Activated T-helper 9 cell treated with anti-CD3 and anti-CD28 coated beads, Interleukin-2, amount 50 U/mL, for 16 hours (primary cell): ENCODE measurements around the gene TUBB4B.

Experiments used
- DNase-seq: peaks from one replicate; pipeline ENCODE4 v3.0.0-alpha.2; 2020; ENCODE audit warnings: low read depth

TUBB4B gene

GRCh38 chr9:137225699-137226331 lies 15.3 kb upstream of the TUBB4B start:
- DNase-seq, result no peak

DNA sequence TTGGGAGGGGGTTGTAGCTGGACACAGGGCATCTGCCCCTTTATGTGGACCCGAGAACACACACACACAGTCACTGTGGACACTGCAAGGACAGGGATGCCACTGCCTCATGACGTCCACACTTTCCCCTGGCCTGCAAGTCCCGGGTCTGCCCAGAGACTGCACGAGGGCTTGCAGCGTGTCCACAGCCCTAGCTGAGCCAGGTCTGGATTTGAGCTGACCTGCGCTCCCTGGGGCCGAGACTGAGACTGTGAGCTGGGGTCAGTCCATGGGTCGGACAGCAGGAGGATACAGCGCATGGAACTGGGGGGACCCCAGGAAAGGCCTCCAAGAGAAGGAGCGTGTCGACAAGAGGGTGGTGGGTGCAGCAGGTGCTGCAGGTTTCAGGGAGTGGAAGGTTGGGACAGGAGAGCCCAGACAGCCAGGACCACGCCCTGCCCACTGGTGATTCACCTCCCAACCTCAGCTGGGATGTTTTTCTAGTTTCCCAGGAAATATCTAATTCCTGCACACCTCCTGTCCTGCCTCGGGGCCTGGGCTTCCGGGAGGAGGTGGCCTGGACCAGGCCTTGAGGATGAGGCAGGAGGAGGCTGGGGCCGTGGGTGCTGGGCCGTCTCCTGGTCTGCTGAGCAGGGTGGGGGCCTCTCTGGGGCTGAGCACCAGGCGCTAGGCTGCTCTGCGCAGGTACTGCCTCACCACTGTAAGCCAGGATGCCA lies 14.6 kb upstream of the TUBB4B start:
- DNase-seq, result no peak

DNA sequence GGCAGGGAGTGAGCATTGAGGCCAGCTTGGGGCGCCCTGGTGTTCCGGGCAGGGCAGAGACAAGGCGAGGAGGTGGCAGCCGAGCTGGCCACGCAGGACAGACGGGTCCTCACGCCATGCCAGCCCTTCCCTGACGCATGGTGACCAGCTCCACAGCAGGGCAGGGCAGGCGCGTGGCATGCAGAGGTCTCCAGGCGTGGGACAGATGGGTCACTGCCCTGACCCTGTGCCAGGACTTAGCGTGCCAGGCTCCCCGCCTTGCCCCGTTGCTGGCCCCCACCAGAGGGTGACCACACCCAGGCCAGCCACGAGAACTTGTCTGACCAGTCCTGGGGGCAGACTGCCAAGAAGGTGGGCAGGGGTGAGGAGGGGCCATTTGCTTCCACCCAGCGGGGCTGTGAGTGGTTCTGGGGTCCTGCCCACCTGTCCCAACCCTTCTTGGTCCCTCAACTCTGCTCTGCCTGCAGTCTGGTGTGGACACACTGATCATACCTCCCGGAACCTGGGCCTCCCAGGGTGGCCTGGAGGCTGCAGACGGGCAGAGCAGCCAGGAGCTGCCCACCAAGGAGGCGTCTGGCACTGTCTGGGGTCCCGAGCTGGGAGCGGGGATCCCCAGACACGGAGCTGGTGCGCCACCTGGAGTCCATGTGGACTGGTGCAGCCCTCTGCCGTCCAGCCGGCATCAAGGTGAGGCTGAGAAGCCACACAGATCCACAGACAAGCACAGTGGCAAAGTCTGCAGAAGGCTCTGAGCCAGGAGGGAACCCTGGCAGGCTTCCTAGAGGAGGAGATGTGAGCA lies 13.8 kb upstream of the TUBB4B start, which contains the start of gene RNF224:
Gene RNF224 (plus strand): TSS at position 449 of the 799 bp plus-strand sequence. CDS start 834 bp downstream, outside the sequence.
- peak; percentile 69 for DNase-seq

- no peak for DNase-seq
Measured at GRCh38 chr9:137227853-137228505, 13.1 kb upstream of the TUBB4B start.

- no peak for DNase-seq
Measured at GRCh38 chr9:137228506-137228967, 12.6 kb upstream of the TUBB4B start.

DNA sequence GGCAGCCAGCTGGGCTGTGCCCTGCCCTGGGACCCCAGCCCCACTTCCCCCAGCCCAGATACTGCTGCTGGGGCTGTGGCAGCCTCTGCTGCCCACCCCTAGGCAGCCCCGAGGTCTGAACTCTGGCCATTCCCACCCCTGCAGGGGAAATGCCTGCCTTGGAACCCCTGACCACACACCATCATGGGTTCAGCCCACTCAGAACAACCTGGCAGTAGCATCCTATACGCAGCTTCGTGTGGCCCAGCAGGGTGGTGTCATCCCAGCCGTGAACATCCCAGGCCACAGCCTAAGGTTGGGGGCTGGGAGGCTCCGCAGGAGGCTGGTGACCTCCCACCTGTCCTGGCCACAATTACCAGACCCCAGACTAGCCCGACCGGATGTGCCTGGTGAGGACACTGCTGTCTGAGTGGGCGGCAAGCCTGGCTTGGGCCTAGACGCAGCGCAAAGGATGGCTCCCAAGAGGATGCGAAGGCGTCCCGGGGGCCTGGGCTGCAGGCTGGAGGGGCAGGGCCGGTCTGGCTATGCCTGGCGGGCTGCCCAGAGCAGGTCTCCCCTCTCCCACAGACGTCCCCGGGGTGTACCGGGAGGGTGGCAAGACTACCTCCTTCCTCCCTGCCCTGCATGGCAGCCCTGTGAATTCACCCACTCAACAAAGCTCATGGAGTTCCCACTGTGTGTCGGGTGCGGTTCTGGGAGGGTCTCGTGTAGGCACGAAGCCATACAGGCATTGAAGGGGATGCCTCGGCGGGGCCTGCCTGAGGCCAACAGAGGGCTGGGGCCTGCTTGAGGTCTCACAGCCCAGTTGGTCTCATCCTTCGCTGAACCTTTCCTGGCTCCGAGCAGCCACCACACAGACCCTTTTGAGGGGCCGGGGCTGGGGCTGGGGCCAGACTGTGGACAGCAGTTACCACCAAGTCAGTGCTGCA lies 11.9 kb upstream of the TUBB4B start:
- no peak for DNase-seq

- no peak for DNase-seq
Measured at GRCh38 chr9:137229903-137230704, 11.0 kb upstream of the TUBB4B start.

GRCh38 chr9:137230705-137231371 lies 10.2 kb upstream of the TUBB4B start, which contains the start of gene SLC34A3:
Gene SLC34A3 (plus strand): TSS chr9:137230901. CDS start chr9:137231703, 802 bp downstream.
- no peak for DNase-seq

- DNase-seq, result no peak
Measured at GRCh38 chr9:137231372-137232039, 9.6 kb upstream of the TUBB4B start.

GRCh38 chr9:137232101-137232500 lies 9.0 kb upstream of the TUBB4B start:
- no peak for DNase-seq

DNA sequence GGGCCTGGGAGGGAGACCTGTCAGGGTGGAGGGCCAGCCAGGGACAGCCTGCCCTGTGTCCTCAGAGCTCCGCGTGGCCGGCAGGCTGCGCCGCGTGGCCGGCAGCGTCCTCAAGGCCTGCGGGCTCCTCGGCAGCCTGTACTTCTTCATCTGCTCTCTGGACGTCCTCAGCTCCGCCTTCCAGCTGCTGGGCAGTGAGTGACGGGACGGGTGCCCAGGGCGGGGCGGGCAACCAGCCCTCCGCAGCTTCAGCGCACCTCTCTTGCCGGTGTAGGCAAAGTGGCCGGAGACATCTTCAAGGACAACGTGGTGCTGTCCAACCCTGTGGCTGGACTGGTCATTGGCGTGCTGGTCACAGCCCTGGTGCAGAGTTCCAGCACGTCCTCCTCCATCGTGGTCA lies 8.6 kb upstream of the TUBB4B start:
- no peak for DNase-seq

GRCh38 chr9:137233143-137233980 lies 7.7 kb upstream of the TUBB4B start:
- no peak for DNase-seq

DNA sequence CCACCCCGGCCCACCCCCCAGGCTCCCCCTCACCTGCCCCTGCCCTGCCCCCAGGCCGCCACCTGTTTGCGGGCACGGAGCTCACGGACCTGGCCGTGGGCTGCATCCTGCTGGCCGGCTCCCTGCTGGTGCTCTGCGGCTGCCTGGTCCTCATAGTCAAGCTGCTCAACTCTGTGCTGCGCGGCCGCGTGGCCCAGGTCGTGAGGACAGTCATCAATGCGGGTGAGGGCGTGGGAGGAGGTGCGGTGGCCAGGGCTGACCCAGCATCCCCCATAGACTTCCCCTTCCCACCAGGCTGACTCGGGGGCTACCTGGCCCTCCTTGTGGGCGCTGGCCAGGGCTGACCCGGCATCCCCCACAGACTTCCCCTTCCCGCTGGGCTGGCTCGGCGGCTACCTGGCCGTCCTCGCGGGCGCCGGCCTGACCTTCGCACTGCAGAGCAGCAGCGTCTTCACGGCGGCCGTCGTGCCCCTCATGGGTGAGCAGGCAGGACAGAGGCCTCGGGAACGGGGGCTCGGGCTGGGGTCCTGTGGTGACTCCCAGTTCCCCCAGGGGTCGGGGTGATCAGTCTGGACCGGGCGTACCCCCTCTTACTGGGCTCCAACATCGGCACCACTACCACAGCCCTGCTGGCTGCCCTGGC lies 6.9 kb upstream of the TUBB4B start:
- DNase-seq, result no peak

DNA sequence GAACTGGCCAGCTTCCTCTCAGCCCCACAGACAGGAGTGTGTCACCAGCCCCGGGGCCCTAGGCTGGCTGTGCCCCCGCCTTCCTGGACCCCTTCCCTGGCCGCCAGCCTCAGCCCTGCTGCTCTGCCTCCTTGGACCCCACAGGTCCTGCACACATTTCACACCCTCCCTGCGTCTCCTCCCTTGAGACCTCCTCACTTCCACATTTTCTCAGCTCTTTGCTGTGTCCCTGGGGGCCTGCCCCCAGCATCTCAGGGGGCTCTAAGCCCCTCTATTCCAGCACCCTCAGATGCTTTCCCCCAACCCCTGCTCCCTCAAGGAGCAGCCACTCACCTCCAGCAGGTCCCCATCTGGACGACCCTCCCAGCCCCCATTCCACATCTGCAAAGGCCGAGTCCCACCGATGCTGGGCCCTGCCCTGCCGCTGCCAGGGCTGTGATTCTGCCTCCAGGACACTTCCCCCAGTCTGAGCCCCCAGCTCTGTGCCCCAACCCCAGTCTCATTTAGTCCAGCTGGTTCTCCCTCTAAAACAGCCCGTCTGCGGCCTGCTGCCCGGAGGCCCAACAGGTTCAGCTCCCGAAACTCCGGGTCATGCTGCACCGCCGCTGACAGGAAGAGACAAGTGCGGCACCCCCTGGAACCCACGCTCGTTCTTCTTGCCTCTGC lies 6.2 kb upstream of the TUBB4B start:
- no peak for DNase-seq

GRCh38 chr9:137235424-137236237 lies 5.5 kb upstream of the TUBB4B start:
- DNase-seq, result no peak
